Measurements from ENCODE around the gene PLD4.

DNA sequence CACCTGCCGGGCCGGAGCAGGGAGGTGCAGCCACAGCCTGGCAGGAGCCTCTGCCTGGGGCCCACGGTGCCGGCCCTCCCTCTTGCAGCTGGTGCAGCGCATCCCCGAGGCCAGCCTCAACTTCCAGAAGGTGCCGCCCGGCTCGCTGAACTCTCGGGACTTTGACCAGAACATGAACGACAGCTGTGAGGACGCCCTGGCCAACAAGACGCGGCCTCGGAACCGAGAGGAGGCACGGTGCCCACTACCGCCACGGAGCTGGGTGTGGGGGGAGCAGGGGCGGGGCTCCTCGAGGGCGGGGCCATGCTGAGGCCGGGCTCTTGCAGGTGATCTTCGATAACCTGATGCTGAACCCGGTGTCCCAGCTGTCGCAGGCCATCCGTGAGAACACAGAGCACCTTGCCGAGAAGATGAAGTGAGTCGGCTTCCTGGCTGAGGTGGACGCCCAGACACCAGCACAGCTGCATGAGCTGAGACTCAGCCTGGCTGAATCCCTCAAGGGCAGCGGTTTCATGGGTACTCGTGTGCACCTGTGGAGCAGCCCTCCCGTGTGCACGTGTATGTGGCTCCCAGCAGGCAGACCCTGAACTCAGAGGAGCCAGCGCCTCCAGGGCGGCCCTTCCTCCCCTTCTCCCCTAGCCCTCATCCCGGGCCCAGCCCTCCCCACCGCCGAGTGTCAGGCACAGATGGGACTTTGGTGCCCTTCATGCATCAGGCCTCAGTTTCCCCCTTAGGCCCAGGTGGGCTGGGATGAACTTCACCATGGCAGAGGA is 31.1 kb upstream of the PLD4 start:
- TF ChIP-seq CTCF (conservative IDR thresholded peaks at IDR 0.05 in 1 of 2, IDR thresholded peaks at IDR 0.05 in 1 of 2; ENCODE audit: low read depth in 1 of 2, low read length in 2 of 2) (no peak), EZH2 (IDR thresholded peaks at IDR 0.05; ENCODE audit: low read length, missing control alignments) (no peak)

Data from fibroblast of lung (primary cell).